NCI-H2029 treated with DMSO at 0.1 percent for 48 hours (cell line): ENCODE data around the gene ESYT1.
A peak's percentile ranks its signal among the peaks of the same experiment; 100 is the strongest.

Source experiments
- DNase-seq: peaks from one replicate; lab custom pipeline; 2025; lab: John Stamatoyannopoulos, UW

Gene ESYT1

GRCh38 chr12:56188131-56188777 is 60.2 kb downstream of the ESYT1 start:
- no peak for DNase-seq

- DNase-seq, result no peak
Measured at GRCh38 chr12:56188778-56189098, 60.7 kb downstream of the ESYT1 start.

DNA sequence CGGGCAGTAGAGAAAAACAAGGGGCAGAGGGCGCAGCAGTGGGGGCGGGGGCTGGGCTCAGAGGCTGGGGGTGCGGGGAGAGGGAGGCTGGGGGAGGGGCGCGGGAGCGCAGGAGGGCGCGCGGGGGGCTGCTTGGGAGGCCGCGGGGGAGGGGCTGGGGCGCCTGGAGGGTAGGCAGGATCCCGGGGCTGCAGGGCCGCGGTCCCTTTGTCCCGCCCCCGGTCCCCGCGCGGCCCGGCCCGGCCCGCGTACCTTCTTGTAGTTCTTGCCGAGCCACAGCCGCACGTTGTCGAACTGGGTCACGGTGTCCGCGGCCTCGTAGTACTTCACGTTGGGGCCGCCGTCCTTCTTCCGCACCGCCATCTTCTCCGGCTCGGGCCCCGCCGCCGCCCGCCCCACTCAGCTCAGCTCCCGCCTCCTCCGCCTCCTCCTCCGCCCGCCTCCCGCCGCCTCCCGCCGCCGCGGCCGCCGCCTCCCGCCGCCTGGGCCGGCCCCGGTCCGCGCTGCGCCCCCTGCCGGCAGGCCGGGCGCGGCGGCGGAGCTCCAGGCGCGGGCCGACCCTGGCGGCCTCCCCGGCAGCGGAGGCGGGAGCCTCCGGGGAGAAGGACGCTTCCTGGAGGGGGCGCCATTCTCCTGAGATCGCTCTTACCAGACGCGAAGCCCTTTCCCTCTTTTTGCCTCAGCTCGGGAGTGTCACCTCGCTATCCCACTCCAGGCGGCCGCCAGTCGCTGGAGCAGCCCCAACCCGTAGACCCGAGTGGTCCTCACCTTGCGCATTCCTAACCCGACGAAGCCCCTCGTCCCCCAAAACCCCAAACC is 61.2 kb downstream of the ESYT1 start, which contains the start of gene SMARCC2:
Gene SMARCC2 (minus strand): TSS at position 385 of the 819 bp plus-strand sequence. CDS start 22 bp downstream, at position 363.
- peak; percentile 74 for DNase-seq

DNA sequence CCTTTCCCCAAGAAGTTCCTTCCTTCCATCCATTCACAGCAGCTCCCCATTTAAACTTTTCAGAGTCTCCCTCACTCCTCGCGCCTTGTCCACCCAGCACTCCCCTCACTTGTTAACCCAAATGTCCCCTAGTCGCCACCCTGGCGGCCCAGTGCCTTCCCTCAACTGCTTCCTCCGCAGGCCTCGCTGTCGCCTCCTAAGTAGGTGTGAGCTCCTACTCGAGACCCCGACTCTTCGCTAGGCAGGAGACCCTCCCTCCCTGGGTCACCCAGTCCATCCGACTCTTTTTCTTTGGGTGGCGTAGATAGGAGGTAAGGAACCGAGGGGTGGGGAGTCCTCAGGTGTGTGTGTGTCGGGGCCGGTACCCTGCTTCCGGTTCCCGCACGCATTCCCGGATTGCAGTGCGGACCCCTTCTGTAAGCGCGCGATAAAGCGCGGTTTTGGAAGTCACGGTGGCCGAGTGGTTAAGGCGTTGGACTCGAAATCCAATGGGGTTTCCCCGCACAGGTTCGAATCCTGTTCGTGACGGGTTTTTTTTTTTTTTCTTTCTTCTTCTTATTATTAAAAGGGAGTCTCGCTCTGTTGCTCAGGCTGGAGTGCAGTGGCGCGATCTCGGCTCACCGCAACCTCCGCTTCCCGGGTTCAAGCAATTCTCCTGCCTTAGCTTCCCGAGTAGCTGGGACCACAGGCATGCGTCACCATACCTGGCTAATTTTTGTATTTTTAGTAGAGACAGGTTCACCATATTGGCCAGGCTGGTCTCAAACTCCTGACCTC is 62.0 kb downstream of the ESYT1 start:
- peak; percentile 60 for DNase-seq

DNA sequence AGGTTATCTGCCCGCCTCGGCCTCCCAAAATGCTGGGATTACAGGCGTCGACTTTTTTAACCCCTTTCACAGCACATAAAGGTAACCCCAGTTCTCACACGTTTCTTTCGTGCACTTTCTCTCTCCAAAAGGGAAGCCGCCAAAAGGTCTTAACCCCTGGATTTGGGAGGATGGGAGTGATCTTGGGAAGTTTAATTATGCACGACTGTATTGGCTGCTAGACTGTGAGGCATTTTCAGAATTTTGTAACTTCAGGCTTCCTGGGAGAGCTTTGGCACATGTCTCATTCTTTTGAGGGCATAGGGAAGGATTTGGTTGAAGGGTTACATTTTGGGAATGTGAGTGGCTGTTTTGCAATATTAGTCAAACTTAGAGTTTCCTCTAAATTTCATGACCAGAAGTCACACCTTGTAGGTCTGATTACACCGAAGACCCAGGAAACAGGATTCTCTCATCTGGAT is 62.7 kb downstream of the ESYT1 start:
- DNase-seq, result no peak

DNA sequence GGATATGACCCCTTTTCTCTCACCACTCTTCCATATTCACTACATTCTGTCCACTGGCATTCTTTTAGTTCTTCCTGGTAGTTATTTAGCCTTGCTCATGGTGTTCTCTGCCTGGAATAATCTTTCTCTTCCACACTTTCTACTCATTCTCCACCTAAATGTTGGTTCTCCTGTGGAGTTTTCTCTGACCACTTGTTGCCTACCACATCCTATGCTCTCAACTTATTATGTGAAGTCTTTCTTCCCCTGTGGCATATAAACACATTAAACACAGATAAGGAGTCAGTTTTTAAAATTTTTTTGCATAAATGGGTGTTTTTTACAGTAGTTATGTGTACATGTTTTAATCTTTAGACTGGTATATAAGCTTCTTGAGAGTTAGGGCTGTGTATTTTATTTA is 64.5 kb downstream of the ESYT1 start:
- no peak for DNase-seq

DNA sequence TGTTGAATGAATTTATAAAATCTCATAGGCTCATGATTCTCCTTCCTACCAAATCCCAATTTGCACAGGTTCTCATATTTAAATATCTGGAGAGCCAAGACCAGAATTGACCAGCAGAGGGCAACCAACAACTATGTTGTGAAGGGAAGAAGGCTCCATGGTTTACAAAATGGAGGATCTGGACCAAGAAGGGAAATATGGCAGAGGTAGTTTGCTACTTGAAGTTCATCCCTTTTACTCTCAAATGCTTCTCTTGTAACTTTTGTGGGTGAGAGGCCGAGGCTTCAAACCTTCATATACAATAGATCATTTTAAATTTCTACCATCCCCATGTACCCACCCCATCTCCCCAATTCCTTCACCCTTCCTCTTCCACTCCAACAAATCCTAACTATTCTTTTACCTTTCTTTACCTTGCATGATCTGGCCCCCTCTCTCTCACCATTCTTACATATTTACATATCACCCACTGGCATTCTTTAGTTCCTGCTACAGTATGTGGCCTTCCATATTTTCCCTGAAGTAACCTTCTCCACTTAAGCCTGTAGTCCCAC is 65.0 kb downstream of the ESYT1 start:
- DNase-seq, result peak; percentile 78
